ENCODE measurements around the gene TRIM67.
A peak's percentile ranks its signal among the peaks of the same experiment; 100 is the strongest.
"Not testable (repeated sequence)": the region's sequence is repeated elsewhere in the genome, so short reads cannot be mapped to it uniquely, and the experiment has no call there.

The TRIM67 gene

DNA sequence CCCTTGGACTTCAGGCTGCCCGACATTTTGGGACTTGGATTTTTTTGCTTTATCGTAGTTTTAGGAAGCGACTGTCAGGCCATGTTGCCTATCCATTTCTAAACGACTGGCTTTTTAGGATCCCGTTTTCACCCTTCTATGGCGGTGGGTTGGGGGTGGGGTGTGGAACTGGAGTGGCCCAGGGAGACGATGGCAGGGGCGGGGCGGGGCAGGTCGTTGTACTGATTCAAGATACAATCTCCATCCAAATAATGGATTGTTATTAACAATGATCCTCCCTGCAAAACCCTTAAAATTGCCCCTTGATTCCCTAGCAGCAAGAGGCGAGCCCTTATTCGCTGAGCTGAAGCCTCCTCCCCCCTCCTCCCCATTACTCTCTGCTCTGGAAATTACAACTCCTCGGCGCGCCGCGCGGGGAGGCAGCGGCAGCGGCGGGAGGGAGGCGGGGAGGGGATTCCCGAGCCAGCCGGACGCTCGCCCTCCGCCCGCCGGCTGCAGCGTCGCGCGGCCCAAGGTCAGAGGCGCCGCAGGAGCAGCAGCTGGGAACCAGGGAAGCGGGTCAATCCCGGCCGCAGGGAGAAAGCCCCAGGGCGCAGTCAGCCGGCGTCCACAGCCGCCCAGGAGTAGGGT, at the start of gene TRIM67:
Gene TRIM67 (plus strand): TSS at position 392 of the 630 bp plus-strand sequence. CDS start 912 bp downstream, outside the sequence.
- Mint-ChIP-seq H3K27me3 (peaks cover 93% of the 10 kb centered on the region), H3K36me3 (no peaks in the 10 kb centered on the region), H3K9me3 (no peaks in the 10 kb centered on the region), H3K4me3 (peak within 1 kb of the TSS; percentile 47), H3K27ac (no peak within 1 kb of the TSS), H3K4me1 (no peaks in the 10 kb centered on the region)
- ATAC-seq, result no peak

DNA sequence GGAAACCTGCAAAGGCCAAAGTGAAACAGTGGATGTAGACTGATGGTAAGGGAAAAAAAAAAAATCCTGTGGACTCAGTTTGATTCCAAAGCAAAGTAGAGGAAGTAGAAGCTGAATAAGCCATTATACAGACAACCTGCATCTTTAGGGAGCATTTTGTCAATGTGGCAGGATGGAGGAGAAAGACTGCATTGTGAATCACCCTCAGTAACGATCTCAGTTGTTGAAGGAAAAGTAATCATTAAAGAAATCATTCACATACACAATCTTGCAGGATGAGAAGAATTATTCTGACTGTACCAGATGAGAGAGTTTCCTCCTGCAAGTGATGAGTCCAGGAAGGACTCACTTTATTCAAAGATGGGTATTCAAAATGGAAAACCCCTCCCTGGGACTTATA, 45.1 kb upstream of the TRIM67 start:
- Mint-ChIP-seq H3K27me3 (peaks cover 33% of the 10 kb centered on the region), H3K36me3 (no peaks in the 10 kb centered on the region), H3K4me1 (no peaks in the 10 kb centered on the region), H3K27ac (no peak overlapping the region), H3K9me3 (peaks cover 8% of the 10 kb centered on the region), H3K4me3 (no peak overlapping the region)
- no peak for ATAC-seq

- Mint-ChIP-seq H3K27me3 (peaks cover 24% of the 10 kb centered on the region), H3K4me3 (no peak overlapping the region), H3K27ac (no peak overlapping the region), H3K4me1 (no peaks in the 10 kb centered on the region), H3K36me3 (no peaks in the 10 kb centered on the region), H3K9me3 (peaks cover 3% of the 10 kb centered on the region)
- ATAC-seq, result no peak
Observed at GRCh38 chr1:231118704-231119453, 43.0 kb upstream of the TRIM67 start.

GRCh38 chr1:231121533-231121932, 40.3 kb upstream of the TRIM67 start:
- H3K4me3 Mint-ChIP-seq, result no peak overlapping the region
- H3K9me3 Mint-ChIP-seq, result peaks cover 3% of the 10 kb centered on the region
- H3K4me1 Mint-ChIP-seq, result no peaks in the 10 kb centered on the region
- no peak for ATAC-seq
- H3K27ac Mint-ChIP-seq, result no peak overlapping the region
- no peaks in the 10 kb centered on the region for H3K36me3 Mint-ChIP-seq
- peaks cover 18% of the 10 kb centered on the region for H3K27me3 Mint-ChIP-seq

- Mint-ChIP-seq H3K4me1 (no peaks in the 10 kb centered on the region), H3K4me3 (no peak overlapping the region), H3K27me3 (peaks cover 18% of the 10 kb centered on the region)
Observed at GRCh38 chr1:231122143-231122542, 39.7 kb upstream of the TRIM67 start.

DNA sequence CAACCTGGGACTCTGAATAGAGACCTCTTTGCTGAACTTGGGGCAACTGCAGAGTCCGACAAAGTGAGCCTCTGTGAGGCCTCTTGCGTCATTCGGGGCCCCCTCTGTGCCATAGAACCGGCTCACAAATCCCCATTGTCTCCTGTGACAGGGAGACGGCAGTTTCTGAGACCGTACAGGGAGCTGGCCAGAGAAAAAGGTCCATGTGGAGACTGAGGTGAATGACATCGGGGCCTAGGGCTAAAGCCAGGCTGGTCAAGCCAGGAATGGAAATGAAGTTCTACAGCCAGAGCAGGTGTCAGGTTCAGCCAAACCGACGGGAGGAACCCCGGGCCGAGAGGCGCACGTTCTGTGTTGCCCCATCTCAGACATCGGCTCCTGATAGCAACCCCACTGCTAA, 37.1 kb upstream of the TRIM67 start:
- Mint-ChIP-seq H3K9me3 (no peaks in the 10 kb centered on the region), H3K27ac (no peak overlapping the region), H3K27me3 (peaks cover 7% of the 10 kb centered on the region), H3K36me3 (no peaks in the 10 kb centered on the region), H3K4me3 (no peak overlapping the region), H3K4me1 (no peaks in the 10 kb centered on the region)
- ATAC-seq, result peak; percentile 24

More at GRCh38 chr1:231122143-231122542, 39.7 kb upstream of the TRIM67 start:
- Mint-ChIP-seq H3K36me3 (no peaks in the 10 kb centered on the region), H3K27ac (no peak overlapping the region), H3K9me3 (peaks cover 3% of the 10 kb centered on the region)
- no peak for ATAC-seq

- no peak overlapping the region for H3K4me3 Mint-ChIP-seq
- no peak for ATAC-seq
- no peak overlapping the region for H3K27ac Mint-ChIP-seq
- H3K27me3 Mint-ChIP-seq, result peaks cover 7% of the 10 kb centered on the region
- H3K36me3 Mint-ChIP-seq, result no peaks in the 10 kb centered on the region
- H3K4me1 Mint-ChIP-seq, result no peaks in the 10 kb centered on the region
- no peaks in the 10 kb centered on the region for H3K9me3 Mint-ChIP-seq
Observed at GRCh38 chr1:231125972-231126580, 35.8 kb upstream of the TRIM67 start.

- H3K4me3 Mint-ChIP-seq, H3K4me1 Mint-ChIP-seq, H3K27me3 Mint-ChIP-seq, H3K27ac Mint-ChIP-seq, H3K9me3 Mint-ChIP-seq, ATAC-seq, H3K36me3 Mint-ChIP-seq: not testable (repeated sequence)
Observed at GRCh38 chr1:231127106-231127505, 34.8 kb upstream of the TRIM67 start.

DNA sequence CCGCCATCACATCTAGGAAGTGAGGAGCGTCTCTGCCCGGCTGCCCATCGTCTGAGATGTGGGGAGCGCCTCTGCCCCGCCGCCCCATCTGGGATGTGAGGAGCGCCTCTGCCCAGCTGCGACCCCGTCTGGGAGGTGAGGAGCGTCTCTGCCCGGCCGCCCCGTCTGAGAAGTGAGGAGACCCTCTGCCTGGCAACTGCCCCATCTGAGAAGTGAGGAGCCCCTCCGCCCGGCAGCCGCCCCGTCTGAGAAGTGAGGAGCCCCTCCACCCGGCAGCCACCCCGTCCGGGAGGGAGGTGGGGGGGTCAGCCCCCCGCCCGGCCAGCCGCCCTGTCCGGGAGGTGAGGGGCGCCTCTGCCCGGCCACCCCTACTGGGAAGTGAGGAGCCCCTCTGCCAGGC, 33.4 kb upstream of the TRIM67 start:
- not testable (repeated sequence) for H3K36me3 Mint-ChIP-seq, H3K27me3 Mint-ChIP-seq, H3K4me1 Mint-ChIP-seq

GRCh38 chr1:231130544-231130943, 31.3 kb upstream of the TRIM67 start:
- Mint-ChIP-seq H3K27me3 (no peaks in the 10 kb centered on the region), H3K27ac (no peak overlapping the region), H3K36me3 (no peaks in the 10 kb centered on the region), H3K4me3 (no peak overlapping the region), H3K9me3 (no peaks in the 10 kb centered on the region), H3K4me1 (no peaks in the 10 kb centered on the region)
- ATAC-seq, result no peak

More for the DNA sequence above, 33.4 kb upstream of the TRIM67 start:
- H3K27ac Mint-ChIP-seq, H3K9me3 Mint-ChIP-seq, H3K4me3 Mint-ChIP-seq, ATAC-seq: not testable (repeated sequence)

DNA sequence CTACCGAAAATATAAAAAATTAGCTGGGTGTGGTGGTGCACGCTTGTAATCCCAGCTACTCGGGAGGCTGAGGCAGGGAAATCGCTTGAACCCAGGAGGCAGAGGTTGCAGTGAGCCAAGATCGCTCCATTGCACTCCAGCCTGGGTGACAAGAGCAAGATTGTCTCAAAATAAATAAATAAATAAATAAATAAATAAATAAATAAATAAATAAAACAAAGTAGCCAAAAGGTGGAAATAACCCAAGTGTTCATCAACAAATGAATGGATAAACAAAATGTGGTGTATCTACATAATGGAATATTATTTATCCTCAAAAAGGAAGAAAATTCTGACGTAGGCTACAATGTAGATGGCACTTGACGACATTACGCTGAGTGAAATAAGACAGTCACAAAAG, 29.3 kb upstream of the TRIM67 start:
- not testable (repeated sequence) for H3K27ac Mint-ChIP-seq, H3K4me3 Mint-ChIP-seq, ATAC-seq, H3K4me1 Mint-ChIP-seq, H3K9me3 Mint-ChIP-seq, H3K36me3 Mint-ChIP-seq, H3K27me3 Mint-ChIP-seq

DNA sequence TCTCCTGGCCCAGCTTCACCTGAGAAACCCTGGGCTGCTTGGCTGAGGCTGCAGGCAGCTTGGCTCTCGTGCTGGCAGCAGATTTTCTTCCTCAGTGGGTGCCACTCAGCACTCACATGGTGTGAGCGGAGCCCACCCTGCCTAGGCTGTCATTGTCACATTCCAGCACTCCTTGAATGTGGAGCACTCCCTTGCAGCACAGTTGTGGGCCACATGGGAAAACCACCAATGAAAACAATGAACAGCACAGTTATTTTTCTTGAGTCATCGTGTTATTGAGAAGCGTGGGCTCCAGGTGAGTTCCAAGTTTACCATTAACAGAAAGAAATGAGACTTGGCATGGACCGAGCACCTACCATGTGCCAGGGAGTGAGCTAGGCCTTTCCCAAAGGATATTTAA, 27.2 kb upstream of the TRIM67 start:
- no peak overlapping the region for H3K27ac Mint-ChIP-seq
- no peaks in the 10 kb centered on the region for H3K36me3 Mint-ChIP-seq
- no peaks in the 10 kb centered on the region for H3K9me3 Mint-ChIP-seq
- H3K4me1 Mint-ChIP-seq, result no peaks in the 10 kb centered on the region
- H3K4me3 Mint-ChIP-seq, result no peak overlapping the region
- ATAC-seq, result peak; percentile 40
- no peaks in the 10 kb centered on the region for H3K27me3 Mint-ChIP-seq

DNA sequence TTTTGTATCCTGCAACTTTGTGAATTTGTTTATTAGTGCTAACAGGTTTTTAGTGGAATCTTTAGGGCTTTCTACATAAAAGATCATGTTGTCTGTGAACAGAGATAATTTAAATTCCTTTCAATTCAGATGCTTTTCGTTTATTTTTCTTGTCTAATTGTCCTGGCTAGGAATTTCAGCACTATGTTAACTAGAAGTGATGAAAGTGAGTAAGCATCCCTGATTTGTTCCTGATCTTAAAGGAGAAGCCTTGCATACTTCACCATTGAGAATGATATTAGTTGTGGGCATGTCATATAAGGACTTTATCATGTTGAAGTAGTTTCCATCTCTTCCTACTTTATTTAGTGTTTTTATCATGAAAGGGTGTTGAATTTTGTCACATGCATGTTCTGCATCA, 23.6 kb upstream of the TRIM67 start:
- Mint-ChIP-seq H3K4me1 (no peaks in the 10 kb centered on the region), H3K4me3 (no peak overlapping the region), H3K36me3 (no peaks in the 10 kb centered on the region), H3K27me3 (peaks cover 29% of the 10 kb centered on the region), H3K27ac (no peak overlapping the region), H3K9me3 (peaks cover 3% of the 10 kb centered on the region)
- ATAC-seq, result no peak

DNA sequence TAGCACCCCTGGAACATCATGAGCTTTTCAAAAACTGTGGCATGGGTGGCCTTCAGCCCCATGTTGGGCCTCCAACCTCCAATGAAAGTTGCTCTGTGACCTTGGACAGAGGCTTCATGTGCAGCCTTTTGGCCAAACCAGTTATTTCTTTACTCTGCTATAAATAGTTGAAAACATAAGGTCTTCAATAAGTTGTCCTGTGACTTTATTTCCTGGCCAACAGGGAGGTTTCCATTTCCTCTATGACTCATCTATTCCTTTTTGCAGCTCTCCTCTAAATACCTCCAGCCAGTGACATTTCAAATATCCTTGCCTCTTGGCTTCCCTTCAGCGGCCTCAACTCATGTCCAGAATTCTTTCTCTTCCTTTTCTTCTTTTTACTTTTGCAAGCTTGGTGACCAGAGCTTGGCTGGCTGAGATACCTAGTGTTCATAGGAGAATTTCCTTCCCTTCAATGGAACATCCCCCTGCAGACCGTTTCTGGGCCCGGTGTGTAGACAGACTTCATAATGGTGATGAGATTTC, 22.7 kb upstream of the TRIM67 start:
- H3K27me3 Mint-ChIP-seq, result peaks cover 30% of the 10 kb centered on the region
- peaks cover 4% of the 10 kb centered on the region for H3K9me3 Mint-ChIP-seq
- H3K27ac Mint-ChIP-seq, result no peak overlapping the region
- ATAC-seq, result no peak
- no peak overlapping the region for H3K4me3 Mint-ChIP-seq
- H3K36me3 Mint-ChIP-seq, result no peaks in the 10 kb centered on the region
- H3K4me1 Mint-ChIP-seq, result no peaks in the 10 kb centered on the region

DNA sequence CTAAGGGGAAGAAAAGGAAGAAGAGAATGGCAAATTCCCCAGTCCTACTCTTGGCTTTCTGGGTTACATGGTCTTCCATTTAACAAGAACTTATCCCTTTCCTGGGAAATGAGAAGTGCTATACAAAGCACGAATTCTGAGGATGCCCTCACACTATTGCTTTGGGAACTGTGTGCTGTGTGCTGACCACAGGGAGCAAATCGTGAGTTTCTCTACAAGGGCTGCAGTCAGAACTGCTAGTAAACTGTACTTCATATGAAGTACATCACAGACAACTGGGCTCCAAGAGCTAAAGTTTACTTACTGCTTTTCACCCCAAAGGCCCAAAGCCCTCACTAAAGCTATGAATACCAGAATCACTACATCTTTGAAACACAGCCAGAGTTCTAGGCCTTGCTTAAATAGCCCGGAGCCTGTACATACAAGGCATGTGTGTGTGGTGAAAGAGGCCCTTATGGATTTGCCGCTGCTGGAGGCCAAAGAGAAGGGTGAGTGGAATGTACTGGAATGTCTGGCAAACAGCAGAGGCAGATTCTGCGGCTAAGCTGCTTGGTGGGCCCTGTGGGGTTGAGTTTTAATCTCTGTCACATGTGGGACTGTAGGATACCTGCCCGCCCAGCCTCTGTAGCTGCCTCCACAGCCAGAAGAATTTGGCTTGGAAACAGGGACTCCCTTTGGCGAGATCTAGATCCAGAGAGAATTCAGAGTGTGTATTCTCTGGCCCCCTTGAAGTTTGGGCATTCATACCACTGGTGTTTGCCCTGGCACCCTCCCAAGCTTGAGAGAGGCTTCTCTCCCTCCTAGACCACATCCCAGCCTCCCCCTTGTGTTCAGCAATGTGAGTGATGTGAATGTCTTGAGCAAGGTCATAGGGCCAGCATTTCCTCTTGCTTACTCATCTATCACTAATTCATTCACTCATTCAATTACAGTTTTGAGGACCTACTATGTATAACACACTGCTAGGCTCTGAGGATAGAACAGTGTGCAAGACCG, 21.9 kb upstream of the TRIM67 start:
- H3K27me3 Mint-ChIP-seq, result peaks cover 30% of the 10 kb centered on the region
- no peak overlapping the region for H3K27ac Mint-ChIP-seq
- no peak overlapping the region for H3K4me3 Mint-ChIP-seq
- ATAC-seq, result no peak
- H3K4me1 Mint-ChIP-seq, result no peaks in the 10 kb centered on the region
- H3K9me3 Mint-ChIP-seq, result peaks cover 4% of the 10 kb centered on the region
- no peaks in the 10 kb centered on the region for H3K36me3 Mint-ChIP-seq
